Hippocampal formation (tissue), 2 donors: ENCODE results near the gene CTXND1.

Experiments used
- DNase-seq, 2 donors: peaks; one replicate each; lab custom pipeline; 2025; lab: John Stamatoyannopoulos, UW

Gene CTXND1

GRCh38 chr15:80208758-80209734 is 43.0 kb downstream of the CTXND1 start:
- DNase-seq, result no peak

GRCh38 chr15:80207887-80208286 is 44.1 kb downstream of the CTXND1 start:
- no peak for DNase-seq

GRCh38 chr15:80204231-80204630 is 47.8 kb downstream of the CTXND1 start:
- DNase-seq, result no peak

- DNase-seq, result no peak
Measured at GRCh38 chr15:80203361-80203885, 48.6 kb downstream of the CTXND1 start.

GRCh38 chr15:80202641-80203360 is 49.2 kb downstream of the CTXND1 start:
- no peak for DNase-seq

- DNase-seq, result no peak
Measured at GRCh38 chr15:80202016-80202315, 50.0 kb downstream of the CTXND1 start.

- DNase-seq, result no peak
Measured at GRCh38 chr15:80201256-80202015, 50.6 kb downstream of the CTXND1 start.

GRCh38 chr15:80199869-80200268 is 52.1 kb downstream of the CTXND1 start:
- no peak for DNase-seq

- no peak for DNase-seq
Measured at GRCh38 chr15:80199366-80199765, 52.6 kb downstream of the CTXND1 start.

- no peak for DNase-seq
Measured at GRCh38 chr15:80194914-80195313, 57.1 kb downstream of the CTXND1 start.

- no peak for DNase-seq
Measured at GRCh38 chr15:80194186-80194585, 57.8 kb downstream of the CTXND1 start.

- DNase-seq, result no peak
Measured at GRCh38 chr15:80191897-80192595, 60.0 kb downstream of the CTXND1 start.

GRCh38 chr15:80191198-80191597 is 60.8 kb downstream of the CTXND1 start:
- no peak for DNase-seq

- DNase-seq, result no peak
Measured at GRCh38 chr15:80188251-80188650, 63.8 kb downstream of the CTXND1 start.

GRCh38 chr15:80186597-80186996 is 65.4 kb downstream of the CTXND1 start:
- no peak for DNase-seq

- DNase-seq, result no peak
Measured at GRCh38 chr15:80186066-80186465, 65.9 kb downstream of the CTXND1 start.

- no peak for DNase-seq
Measured at GRCh38 chr15:80185152-80185551, 66.9 kb downstream of the CTXND1 start.

- no peak for DNase-seq
Measured at GRCh38 chr15:80184554-80184953, 67.5 kb downstream of the CTXND1 start.

- DNase-seq, result peak in 1 of 2 donors; percentile 3
Measured at GRCh38 chr15:80183886-80184285, 68.1 kb downstream of the CTXND1 start.

- no peak for DNase-seq
Measured at GRCh38 chr15:80183306-80183705, 68.7 kb downstream of the CTXND1 start.

GRCh38 chr15:80182611-80183261 is 69.3 kb downstream of the CTXND1 start:
- no peak for DNase-seq
